Measurements from ENCODE around the gene LRPAP1. TPM values are rescaled to one million over a fixed set of nuclear protein-coding genes. Genes with fewer than 3 reads are reported as not detected.

Gene LRPAP1
- polyA plus RNA-seq, 1 donor (not counting 4 experiments of a cell fraction or from before 2014, with no cell fraction given): 121 TPM

DNA sequence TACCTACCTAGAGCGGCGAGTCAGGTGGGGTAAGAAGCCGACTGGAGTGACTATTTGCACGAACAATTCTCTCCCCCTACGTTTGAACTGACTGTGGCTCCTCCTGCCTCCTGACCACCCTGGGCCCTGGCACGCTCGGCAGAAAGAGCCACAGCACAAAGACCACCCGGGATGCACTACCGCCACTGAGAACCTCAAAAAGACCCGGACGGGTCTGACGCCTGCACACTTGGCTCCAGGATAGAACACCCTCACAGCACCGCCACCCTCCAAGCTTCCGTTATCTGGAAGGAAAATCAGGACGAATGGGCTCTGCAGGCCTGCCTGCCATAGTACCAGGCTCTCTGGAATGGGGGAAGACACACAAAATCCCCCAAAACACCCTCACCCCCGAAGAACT is 2.2 kb downstream of the LRPAP1 start:
- Histone ChIP-seq H3K9ac (ENCODE audit: control insufficient read depth, extremely low read depth, insufficient read depth, low read length) (no peak overlapping the region), H3K4me3 (ENCODE audit: control insufficient read depth in 2 of 3, extremely low read depth in 1 of 3, insufficient read depth in 2 of 3, low read depth in 1 of 3, low read length in 3 of 3) (no peak overlapping the region), H3K36me3 (ENCODE audit: control insufficient read depth in 2 of 2, extremely low read depth in 1 of 2, insufficient read depth in 2 of 2, low read length in 2 of 2) (peaks cover 13 to 16% of the 10 kb centered on the region in 2 experiments), H3K27me3 (ENCODE audit: control insufficient read depth, extremely low read depth, insufficient read depth, low read length) (no peaks in the 10 kb centered on the region), H3K79me2 (ENCODE audit: control insufficient read depth, insufficient read depth, low read length) (peaks cover 50% of the 10 kb centered on the region), H2AFZ (ENCODE audit: control insufficient read depth, low read length) (no peak overlapping the region), H3K9me3 (ENCODE audit: control insufficient read depth, low read depth, low read length) (no peaks in the 10 kb centered on the region), H3K4me2 (ENCODE audit: control insufficient read depth, extremely low read depth, insufficient read depth, low read depth, low read length) (peak overlapping the region; percentile 83), H3K9me1 (ENCODE audit: control insufficient read depth, extremely low read depth, insufficient read depth, low read length) (no peaks in the 10 kb centered on the region), H4K20me1 (ENCODE audit: control insufficient read depth, extremely low read depth, insufficient read depth, low read length) (peaks cover 15% of the 10 kb centered on the region), H3K27ac (ENCODE audit: control insufficient read depth, insufficient read depth, low read length) (no peak overlapping the region), H3K4me1 (ENCODE audit: control insufficient read depth, extremely low read depth, insufficient read depth, low read length) (peaks cover 9% of the 10 kb centered on the region)
- DNase-seq (ENCODE audit: low read depth, low spot score): no peak
- dilution Hi-C loops (cut with MboI; ENCODE audit: extremely low pct_ligation_motif_present, low sequenced_read_pairs): no loop called here
- no peak for FAIRE-seq
- TF ChIP-seq, protein P1, sequence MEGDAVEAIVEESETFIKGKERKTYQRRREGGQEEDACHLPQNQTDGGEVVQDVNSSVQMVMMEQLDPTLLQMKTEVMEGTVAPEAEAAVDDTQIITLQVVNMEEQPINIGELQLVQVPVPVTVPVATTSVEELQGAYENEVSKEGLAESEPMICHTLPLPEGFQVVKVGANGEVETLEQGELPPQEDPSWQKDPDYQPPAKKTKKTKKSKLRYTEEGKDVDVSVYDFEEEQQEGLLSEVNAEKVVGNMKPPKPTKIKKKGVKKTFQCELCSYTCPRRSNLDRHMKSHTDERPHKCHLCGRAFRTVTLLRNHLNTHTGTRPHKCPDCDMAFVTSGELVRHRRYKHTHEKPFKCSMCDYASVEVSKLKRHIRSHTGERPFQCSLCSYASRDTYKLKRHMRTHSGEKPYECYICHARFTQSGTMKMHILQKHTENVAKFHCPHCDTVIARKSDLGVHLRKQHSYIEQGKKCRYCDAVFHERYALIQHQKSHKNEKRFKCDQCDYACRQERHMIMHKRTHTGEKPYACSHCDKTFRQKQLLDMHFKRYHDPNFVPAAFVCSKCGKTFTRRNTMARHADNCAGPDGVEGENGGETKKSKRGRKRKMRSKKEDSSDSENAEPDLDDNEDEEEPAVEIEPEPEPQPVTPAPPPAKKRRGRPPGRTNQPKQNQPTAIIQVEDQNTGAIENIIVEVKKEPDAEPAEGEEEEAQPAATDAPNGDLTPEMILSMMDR (optimal IDR thresholded peaks at IDR 0.05 in 1 of 3, IDR thresholded peaks at IDR 0.05 in 1 of 3, conservative IDR thresholded peaks at IDR 0.05 in 1 of 3; ENCODE audit: extremely low read depth in 1 of 3, insufficient read depth in 2 of 3, low read length in 3 of 3): no peak
- TF ChIP-seq EZH2 (IDR thresholded peaks at IDR 0.05; ENCODE audit: low read length): no peak

DNA sequence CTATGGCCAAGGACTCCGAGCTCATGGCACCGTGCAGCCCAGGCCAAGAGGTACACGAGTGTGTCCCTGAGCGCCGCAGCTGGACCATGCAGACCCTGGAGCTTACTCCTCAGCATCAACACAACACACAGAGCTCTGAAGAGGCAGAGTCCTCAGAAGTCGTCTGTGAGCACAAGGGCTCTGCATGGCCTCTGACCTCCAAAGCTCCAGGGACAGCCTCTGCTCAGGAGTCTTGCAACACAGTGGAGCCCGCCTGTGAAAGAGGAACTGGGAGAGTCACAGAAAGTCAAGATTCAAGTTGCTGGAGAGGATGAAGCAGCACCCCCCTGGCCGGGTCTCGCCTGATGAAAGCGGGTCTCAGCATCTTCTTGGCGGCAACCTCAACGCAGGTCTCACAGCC is 2.9 kb downstream of the LRPAP1 start:
- Histone ChIP-seq H3K4me1 (ENCODE audit: control insufficient read depth, extremely low read depth, insufficient read depth, low read length) (peaks cover 9% of the 10 kb centered on the region), H3K4me3 (ENCODE audit: control insufficient read depth in 2 of 3, extremely low read depth in 1 of 3, insufficient read depth in 2 of 3, low read depth in 1 of 3, low read length in 3 of 3) (no peak overlapping the region), H3K9ac (ENCODE audit: control insufficient read depth, extremely low read depth, insufficient read depth, low read length) (no peak overlapping the region), H3K27me3 (ENCODE audit: control insufficient read depth, extremely low read depth, insufficient read depth, low read length) (no peaks in the 10 kb centered on the region), H2AFZ (ENCODE audit: control insufficient read depth, low read length) (no peak overlapping the region), H3K27ac (ENCODE audit: control insufficient read depth, insufficient read depth, low read length) (no peak overlapping the region), H4K20me1 (ENCODE audit: control insufficient read depth, extremely low read depth, insufficient read depth, low read length) (peaks cover 15% of the 10 kb centered on the region), H3K9me3 (ENCODE audit: control insufficient read depth, low read depth, low read length) (no peaks in the 10 kb centered on the region), H3K36me3 (ENCODE audit: control insufficient read depth in 2 of 2, extremely low read depth in 1 of 2, insufficient read depth in 2 of 2, low read length in 2 of 2) (peaks cover 18 to 19% of the 10 kb centered on the region in 2 experiments), H3K79me2 (ENCODE audit: control insufficient read depth, insufficient read depth, low read length) (peaks cover 50% of the 10 kb centered on the region), H3K4me2 (ENCODE audit: control insufficient read depth, extremely low read depth, insufficient read depth, low read depth, low read length) (no peak overlapping the region), H3K9me1 (ENCODE audit: control insufficient read depth, extremely low read depth, insufficient read depth, low read length) (no peaks in the 10 kb centered on the region)
- no peak for TF ChIP-seq EZH2 (IDR thresholded peaks at IDR 0.05; ENCODE audit: low read length)
- TF ChIP-seq, protein P1 (optimal IDR thresholded peaks at IDR 0.05 in 1 of 3, IDR thresholded peaks at IDR 0.05 in 1 of 3, conservative IDR thresholded peaks at IDR 0.05 in 1 of 3; ENCODE audit: extremely low read depth in 1 of 3, insufficient read depth in 2 of 3, low read length in 3 of 3): no peak
- no peak for DNase-seq (ENCODE audit: low read depth, low spot score)
- FAIRE-seq: no peak
- dilution Hi-C loops (cut with MboI; ENCODE audit: extremely low pct_ligation_motif_present, low sequenced_read_pairs): no loop called here

Measured in keratinocyte (primary cell).